Ovary (tissue), 3 donors: ENCODE results near the gene UXS1.

Source experiments
- CTCF ChIP-seq, 3 donors: fragments of 450-650 bp in 2 of 3; fragments of 200-600 bp in 1 of 3; IDR thresholded peaks; one replicate each; pipeline versions ENCODE4 v1.5.1 to v1.8.0; 2016 to 2022; ENCODE audit warnings: antibody characterized with exemption in 3 of 3, mild to moderate bottlenecking in 1 of 3
- EP300 ChIP-seq: sonication (generic); formaldehyde crosslinking; IDR thresholded peaks from one replicate; pipeline ENCODE4 v1.6.1; 2017; ENCODE audit warnings: antibody characterized with exemption
- POLR2A ChIP-seq: fragments of 450-650 bp; IDR thresholded peaks from one replicate; pipeline ENCODE4 v1.6.1; 2017; ENCODE audit warnings: antibody characterized with exemption, mild to moderate bottlenecking, moderate library complexity
- donor health status: DM: no; HTN: no; CAD: no.

GRCh38 chr2:106065983-106066820, 127.9 kb downstream of the UXS1 start:
- no peak for TF ChIP-seq CTCF (IDR thresholded peaks at IDR 0.05)
- TF ChIP-seq POLR2A: no peak
- no peak for TF ChIP-seq EP300
